ENCODE results near the gene DPH3.

GRCh38 chr3:16301507-16301906, 36.8 kb upstream of the DPH3 start:
- TF ChIP-seq CTCF (IDR thresholded peaks at IDR 0.05) (no peak), POLR2A (IDR thresholded peaks at IDR 0.05) (no peak)
